ENCODE measurements around the gene RAB29.

RAB29 gene

GRCh38 chr1:205809469-205809868 is 34.2 kb upstream of the RAB29 start:
- H3K4me1 Mint-ChIP-seq (ENCODE audit: low read depth in 2 of 2) = peaks cover 78 to 83% of the 10 kb centered on the region in 2 donors
- DNase-seq (no peak), ATAC-seq (replicated peaks) (no peak)
- peak overlapping the region; percentile 8 to 34 for H3K4me3 Mint-ChIP-seq
- H3K36me3 Mint-ChIP-seq (ENCODE audit: insufficient read depth) = peaks cover 37% of the 10 kb centered on the region
- H3K9me3 Mint-ChIP-seq = no peaks in the 10 kb centered on the region
- peak overlapping the region in 1 of 2 donors; percentile 44 for H3K27ac Mint-ChIP-seq
- no peaks in the 10 kb centered on the region for H3K27me3 Mint-ChIP-seq

DNA sequence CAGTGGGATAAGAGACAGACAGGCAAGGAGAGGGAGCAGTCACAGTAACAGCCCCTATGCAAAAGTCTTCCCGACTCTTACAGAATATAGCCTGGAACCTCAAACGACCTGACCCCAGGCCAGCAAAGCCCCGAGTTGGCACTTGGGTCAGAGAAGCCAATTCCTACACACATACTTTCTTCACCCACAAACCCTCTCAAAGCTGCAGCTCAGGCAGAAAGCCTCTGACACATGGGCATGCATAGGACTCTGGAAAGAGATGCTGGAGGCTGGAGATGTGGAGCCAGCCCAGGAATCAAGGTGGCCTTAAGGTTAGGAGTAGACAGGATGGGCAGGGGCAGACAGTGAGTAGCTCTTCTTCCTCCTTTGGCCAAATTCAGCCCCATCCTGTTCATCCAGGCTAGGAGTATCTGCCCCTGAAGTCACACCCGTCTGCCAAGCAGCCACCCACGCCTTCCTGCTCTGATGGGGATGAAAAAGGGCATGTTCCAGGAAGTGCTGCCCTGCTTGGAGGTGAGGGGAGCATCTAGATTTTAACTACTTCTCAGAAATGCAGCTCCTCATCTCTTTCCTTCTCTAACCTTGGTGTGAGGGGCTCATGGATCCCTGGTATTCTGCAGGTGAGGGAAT is 29.9 kb upstream of the RAB29 start:
- Mint-ChIP-seq H3K36me3 (ENCODE audit: insufficient read depth) (peaks cover 35% of the 10 kb centered on the region), H3K27me3 (no peaks in the 10 kb centered on the region), H3K9me3 (no peaks in the 10 kb centered on the region), H3K4me3 (peak overlapping the region; percentile 44 to 50), H3K27ac (peak overlapping the region; percentile 77 to 86), H3K4me1 (ENCODE audit: low read depth in 2 of 2) (peaks cover 64 to 68% of the 10 kb centered on the region in 2 donors)
- ATAC-seq (replicated peaks) = peak; percentile 56
- DNase-seq = no peak

DNA sequence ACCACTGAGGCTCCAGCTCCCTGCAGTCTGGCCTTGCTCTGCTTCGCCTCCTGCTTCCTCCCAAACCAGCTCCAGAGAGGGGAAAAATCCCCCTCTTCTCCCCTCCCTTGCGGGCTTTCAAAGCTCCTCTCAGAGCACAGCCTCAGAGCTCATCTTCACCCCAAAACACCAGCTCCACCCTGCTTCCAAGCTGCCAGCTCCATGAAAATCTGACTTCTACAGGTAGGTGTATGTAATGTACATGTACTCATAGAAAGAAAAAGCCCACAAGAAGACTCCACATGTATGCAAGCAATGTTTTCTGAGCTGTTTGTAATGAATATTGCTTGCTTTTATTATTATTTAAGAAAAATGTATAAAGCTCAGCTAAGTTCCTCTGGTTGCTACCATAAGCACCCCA is 29.3 kb upstream of the RAB29 start:
- no peak overlapping the region for H3K27ac Mint-ChIP-seq
- peaks cover 39% of the 10 kb centered on the region for H3K36me3 Mint-ChIP-seq (ENCODE audit: insufficient read depth)
- no peaks in the 10 kb centered on the region for H3K27me3 Mint-ChIP-seq
- DNase-seq (no peak), ATAC-seq (replicated peaks) (no peak)
- H3K4me3 Mint-ChIP-seq = peak overlapping the region in 1 of 2 donors; percentile 11
- peaks cover 59 to 62% of the 10 kb centered on the region in 2 donors for H3K4me1 Mint-ChIP-seq (ENCODE audit: low read depth in 2 of 2)
- no peaks in the 10 kb centered on the region for H3K9me3 Mint-ChIP-seq

GRCh38 chr1:205803986-205804385 is 28.7 kb upstream of the RAB29 start:
- DNase-seq = no peak
- H3K27ac Mint-ChIP-seq = no peak overlapping the region
- H3K36me3 Mint-ChIP-seq (ENCODE audit: insufficient read depth) = peaks cover 44% of the 10 kb centered on the region
- ATAC-seq (replicated peaks) = no peak
- H3K4me3 Mint-ChIP-seq = no peak overlapping the region
- H3K27me3 Mint-ChIP-seq = no peaks in the 10 kb centered on the region
- H3K4me1 Mint-ChIP-seq (ENCODE audit: low read depth in 2 of 2) = peaks cover 53 to 56% of the 10 kb centered on the region in 2 donors
- H3K9me3 Mint-ChIP-seq = no peaks in the 10 kb centered on the region

DNA sequence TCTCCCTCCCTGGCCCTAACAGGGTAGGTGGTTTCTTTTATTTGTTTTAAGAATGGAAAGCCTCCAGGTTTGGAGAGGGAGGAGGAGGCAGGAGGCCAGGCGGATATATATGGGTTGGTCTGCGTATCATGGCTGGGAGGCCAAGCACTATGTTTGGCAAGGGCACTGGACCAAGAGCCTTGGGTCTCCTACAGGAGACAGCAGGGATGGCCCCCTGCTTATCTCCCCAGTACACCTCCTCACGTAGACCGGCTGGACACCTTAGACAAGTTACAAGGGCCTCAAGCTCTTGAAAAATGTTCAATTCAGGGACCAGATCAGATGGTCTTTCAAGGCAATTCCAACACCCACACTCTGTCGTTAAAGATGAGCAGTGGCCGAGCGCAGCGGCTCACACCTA is 26.8 kb upstream of the RAB29 start:
- no peaks in the 10 kb centered on the region for H3K27me3 Mint-ChIP-seq
- ATAC-seq (replicated peaks) = no peak
- peaks cover 39 to 41% of the 10 kb centered on the region in 2 donors for H3K4me1 Mint-ChIP-seq (ENCODE audit: low read depth in 2 of 2)
- peaks cover 45% of the 10 kb centered on the region for H3K36me3 Mint-ChIP-seq (ENCODE audit: insufficient read depth)
- H3K9me3 Mint-ChIP-seq = no peaks in the 10 kb centered on the region
- peak overlapping the region in 1 of 2 donors; percentile 69 for H3K27ac Mint-ChIP-seq
- DNase-seq = no peak
- no peak overlapping the region for H3K4me3 Mint-ChIP-seq

GRCh38 chr1:205800981-205801703 is 25.9 kb upstream of the RAB29 start:
- Mint-ChIP-seq H3K4me3 (no peak overlapping the region), H3K4me1 (ENCODE audit: low read depth in 2 of 2) (peaks cover 31 to 32% of the 10 kb centered on the region in 2 donors), H3K36me3 (ENCODE audit: insufficient read depth) (peaks cover 41% of the 10 kb centered on the region), H3K27me3 (no peaks in the 10 kb centered on the region), H3K9me3 (no peaks in the 10 kb centered on the region), H3K27ac (peak overlapping the region in 1 of 2 donors; percentile 69)
- DNase-seq = no peak
- ATAC-seq (replicated peaks) = no peak

- Mint-ChIP-seq H3K9me3 (no peaks in the 10 kb centered on the region), H3K27ac (peak overlapping the region in 1 of 2 donors; percentile 69), H3K36me3 (ENCODE audit: insufficient read depth) (peaks cover 41% of the 10 kb centered on the region), H3K4me1 (ENCODE audit: low read depth in 2 of 2) (peaks cover 24 to 25% of the 10 kb centered on the region in 2 donors), H3K4me3 (no peak overlapping the region), H3K27me3 (no peaks in the 10 kb centered on the region)
- ATAC-seq (replicated peaks) (no peak), DNase-seq (no peak)
Measured at GRCh38 chr1:205800427-205800826, 25.1 kb upstream of the RAB29 start.

GRCh38 chr1:205798577-205798976 is 23.3 kb upstream of the RAB29 start:
- DNase-seq (no peak), ATAC-seq (replicated peaks) (no peak)
- peaks cover 47% of the 10 kb centered on the region for H3K36me3 Mint-ChIP-seq (ENCODE audit: insufficient read depth)
- H3K4me1 Mint-ChIP-seq (ENCODE audit: low read depth in 2 of 2) = peaks cover 6 to 9% of the 10 kb centered on the region in 2 donors
- peak overlapping the region; percentile 60 to 84 for H3K27ac Mint-ChIP-seq
- H3K9me3 Mint-ChIP-seq = no peaks in the 10 kb centered on the region
- no peak overlapping the region for H3K4me3 Mint-ChIP-seq
- no peaks in the 10 kb centered on the region for H3K27me3 Mint-ChIP-seq

DNA sequence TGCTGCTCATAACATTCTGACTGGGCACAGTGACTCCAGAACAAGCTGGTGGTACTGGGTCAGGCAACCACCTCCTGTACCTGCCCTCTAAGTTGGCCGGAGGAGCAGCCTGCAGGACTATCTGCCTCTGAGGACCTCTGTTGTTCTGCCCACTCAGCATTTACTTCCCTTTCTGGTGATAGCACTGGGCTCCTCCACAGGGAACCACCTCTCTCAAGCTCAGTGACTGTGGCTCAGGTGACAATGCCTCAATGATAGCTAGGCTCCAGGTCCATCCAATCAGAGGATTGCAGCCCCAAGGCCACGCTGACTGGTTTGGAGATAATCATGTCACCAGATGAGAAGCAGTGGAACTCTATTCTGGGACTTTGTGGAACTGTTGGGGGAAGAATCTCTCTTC is 21.9 kb upstream of the RAB29 start:
- Mint-ChIP-seq H3K4me3 (no peak overlapping the region), H3K36me3 (ENCODE audit: insufficient read depth) (peaks cover 55% of the 10 kb centered on the region), H3K27me3 (no peaks in the 10 kb centered on the region), H3K27ac (peak overlapping the region; percentile 56 to 84), H3K9me3 (no peaks in the 10 kb centered on the region), H3K4me1 (ENCODE audit: low read depth in 2 of 2) (peaks cover 5 to 6% of the 10 kb centered on the region in 2 donors)
- no peak for DNase-seq
- ATAC-seq (replicated peaks) = no peak

DNA sequence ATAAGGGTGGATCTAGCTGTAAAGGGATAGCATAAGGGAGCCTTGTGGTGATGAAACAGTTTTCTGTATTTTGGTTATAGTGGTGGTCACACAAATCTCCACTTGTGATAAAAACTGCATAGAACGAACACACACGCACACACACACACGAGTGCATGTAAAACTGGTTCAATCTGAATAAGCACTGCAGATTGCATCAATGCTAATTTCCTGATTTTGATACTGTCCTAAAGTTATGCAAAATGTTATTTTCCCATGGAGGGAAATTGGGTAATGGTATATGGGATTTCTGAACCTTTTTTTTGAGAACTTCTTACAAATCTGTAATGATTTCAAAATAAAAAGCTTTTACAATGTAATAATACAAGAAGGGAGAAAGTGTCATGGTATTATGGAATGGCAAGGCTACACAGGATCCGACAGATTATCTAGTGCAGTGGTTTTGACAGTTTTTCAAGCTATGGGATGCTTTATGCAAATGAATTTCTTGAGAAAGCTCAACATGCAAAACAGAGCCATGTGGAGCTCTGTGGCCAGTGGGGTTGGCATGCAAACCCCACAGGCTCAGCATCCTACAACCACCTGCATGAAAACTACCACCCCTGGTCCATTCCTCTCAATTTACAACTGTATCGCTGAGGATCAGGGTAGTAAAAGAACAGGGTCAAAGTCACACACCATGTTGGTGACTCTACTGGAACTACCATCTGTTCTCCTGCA is 18.9 kb upstream of the RAB29 start:
- Mint-ChIP-seq H3K9me3 (no peaks in the 10 kb centered on the region), H3K4me3 (no peak overlapping the region), H3K27me3 (no peaks in the 10 kb centered on the region), H3K4me1 (ENCODE audit: low read depth in 2 of 2) (no peaks in the 10 kb centered on the region), H3K36me3 (ENCODE audit: insufficient read depth) (peaks cover 45% of the 10 kb centered on the region), H3K27ac (no peak overlapping the region)
- DNase-seq (no peak), ATAC-seq (replicated peaks) (no peak)

GRCh38 chr1:205792961-205793673 is 17.8 kb upstream of the RAB29 start:
- Mint-ChIP-seq H3K4me3 (no peak overlapping the region), H3K27ac (peak overlapping the region; percentile 8 to 30), H3K9me3 (no peaks in the 10 kb centered on the region), H3K36me3 (ENCODE audit: insufficient read depth) (peaks cover 36% of the 10 kb centered on the region), H3K27me3 (no peaks in the 10 kb centered on the region), H3K4me1 (ENCODE audit: low read depth in 2 of 2) (no peaks in the 10 kb centered on the region)
- ATAC-seq (replicated peaks) = no peak
- no peak for DNase-seq

DNA sequence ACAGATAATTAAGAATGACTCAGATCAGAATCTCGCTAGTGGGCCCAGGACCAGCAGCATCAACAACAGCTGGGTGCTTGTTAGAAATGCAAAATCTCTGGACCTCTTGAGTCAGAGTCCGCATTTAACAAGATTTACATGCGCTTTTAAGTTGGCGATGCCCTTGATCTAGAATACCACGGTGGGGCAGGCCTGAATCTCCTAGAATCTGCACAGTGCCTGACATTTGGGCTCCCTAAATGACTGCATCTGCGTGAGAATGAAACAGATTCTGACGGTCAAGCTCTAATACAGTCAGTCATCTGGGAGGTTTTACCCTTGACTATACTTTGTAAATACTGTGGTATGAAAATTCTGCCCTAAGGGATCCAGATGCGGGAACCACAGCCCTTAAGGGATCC is 17.2 kb upstream of the RAB29 start:
- Mint-ChIP-seq H3K27ac (peak overlapping the region; percentile 8 to 30), H3K4me1 (ENCODE audit: low read depth in 2 of 2) (no peaks in the 10 kb centered on the region), H3K9me3 (no peaks in the 10 kb centered on the region), H3K27me3 (no peaks in the 10 kb centered on the region), H3K4me3 (no peak overlapping the region), H3K36me3 (ENCODE audit: insufficient read depth) (peaks cover 33% of the 10 kb centered on the region)
- no peak for ATAC-seq (replicated peaks)
- DNase-seq = no peak

- ATAC-seq (replicated peaks) (peak; percentile 87), DNase-seq (peak; percentile 54 to 64 (median 59))
- H3K9me3 Mint-ChIP-seq = no peaks in the 10 kb centered on the region
- H3K27me3 Mint-ChIP-seq = no peaks in the 10 kb centered on the region
- no peaks in the 10 kb centered on the region for H3K4me1 Mint-ChIP-seq (ENCODE audit: low read depth in 2 of 2)
- peaks cover 33% of the 10 kb centered on the region for H3K36me3 Mint-ChIP-seq (ENCODE audit: insufficient read depth)
- no peak overlapping the region for H3K4me3 Mint-ChIP-seq
- no peak overlapping the region for H3K27ac Mint-ChIP-seq
Measured at GRCh38 chr1:205791568-205792180, 16.4 kb upstream of the RAB29 start.
